Liver (tissue), 3 donors: ENCODE measurements around the gene CYP17A1.
"Not testable (repeated sequence)": the region's sequence is repeated elsewhere in the genome, so short reads cannot be mapped to it uniquely, and the experiment has no call there.

Source experiments
- CTCF ChIP-seq: fragments of 150-350 bp; IDR thresholded peaks from 2 replicates; pipeline ENCODE4 v1.5.1; 2017; ENCODE audit warnings: improper control_type of control experiment, low read depth, low read length; ENCODE audit not compliant: missing input control
- RAD21 ChIP-seq, 2 donors: IDR thresholded peaks; 2 replicates each; pipeline ENCODE4 v1.6.1; 2016; ENCODE audit warnings: antibody characterized with exemption in 2 of 2, mild to moderate bottlenecking in 2 of 2
- TAF1 ChIP-seq: conservative IDR thresholded peaks from 2 replicates; pipeline ENCODE4 v1.6.1; 2016; ENCODE audit warnings: antibody characterized with exemption, mild to moderate bottlenecking
- donor health status: healthy.
- donor health status: healthy.

- TF ChIP-seq TAF1: not testable (repeated sequence)
- TF ChIP-seq CTCF (peak; percentile 3), RAD21 (IDR thresholded peaks at IDR 0.05) (peak; percentile 51 to 64)
Measured at GRCh38 chr10:102843139-102843538, 5.9 kb upstream of the CYP17A1 start.
